T47D (cell line): ENCODE results near the gene FAM216B.
"Not testable (repeated sequence)": the region's sequence is repeated elsewhere in the genome, so short reads cannot be mapped to it uniquely, and the experiment has no call there.

Experiments
- DNase-seq, 2 experiments: peaks; one replicate each; pipeline versions ENCODE4 v3.0.0 to v3.0.0-alpha.2; 2011 to 2012; ENCODE audit warnings: low read depth in 1 of 2, low spot score in 1 of 2
- JUND ChIP-seq: IDR thresholded peaks from 2 replicates; pipeline ENCODE4 v1.6.1; 2012; ENCODE audit warnings: low read depth
- in situ Hi-C: cut with HindIII; loops from 2 replicates; pipeline ENCODE4 v1.10.0; 2016; ENCODE audit warnings: low sequenced_read_pairs, low pct_unique_long_range_greater_than_20kb

FAM216B gene

GRCh38 chr13:42795666-42796065, 14.3 kb downstream of the FAM216B start:
- in situ Hi-C loops: no loop called here
- no peak for TF ChIP-seq JUND
- no peak for DNase-seq

GRCh38 chr13:42796747-42797356, 15.5 kb downstream of the FAM216B start:
- TF ChIP-seq JUND: no peak
- in situ Hi-C loops: no loop called here
- no peak for DNase-seq

GRCh38 chr13:42798118-42798517, 16.7 kb downstream of the FAM216B start:
- in situ Hi-C loops: no loop called here
- no peak for TF ChIP-seq JUND
- no peak for DNase-seq

- TF ChIP-seq JUND: no peak
- in situ Hi-C loops: no loop called here
Observed at GRCh38 chr13:42800109-42800643, 18.8 kb downstream of the FAM216B start.

GRCh38 chr13:42803563-42804204, 22.3 kb downstream of the FAM216B start:
- in situ Hi-C loops: no loop called here
- no peak for TF ChIP-seq JUND
- no peak for DNase-seq

More at GRCh38 chr13:42800109-42800643, 18.8 kb downstream of the FAM216B start:
- no peak for DNase-seq

GRCh38 chr13:42804244-42804874, 23.0 kb downstream of the FAM216B start:
- in situ Hi-C loops: no loop called here
- no peak for DNase-seq
- TF ChIP-seq JUND: no peak

- no peak for TF ChIP-seq JUND
- in situ Hi-C loops: no loop called here
- DNase-seq: no peak
Observed at GRCh38 chr13:42807241-42807640, 25.9 kb downstream of the FAM216B start.

- in situ Hi-C loops: no loop called here
- TF ChIP-seq JUND: no peak
- DNase-seq: no peak
Observed at GRCh38 chr13:42807866-42808265, 26.5 kb downstream of the FAM216B start.

- no peak for DNase-seq
- in situ Hi-C loops: no loop called here
- no peak for TF ChIP-seq JUND
Observed at GRCh38 chr13:42808341-42808940, 27.1 kb downstream of the FAM216B start.

- peak in 1 of 2 experiments; percentile 45 for DNase-seq
- no peak for TF ChIP-seq JUND
- in situ Hi-C loops: no loop called here
Observed at GRCh38 chr13:42812316-42812715, 30.9 kb downstream of the FAM216B start.

GRCh38 chr13:42814868-42815267, 33.5 kb downstream of the FAM216B start:
- in situ Hi-C loops: no loop called here
- no peak for TF ChIP-seq JUND
- no peak for DNase-seq

GRCh38 chr13:42815681-42816080, 34.3 kb downstream of the FAM216B start:
- in situ Hi-C loops: no loop called here
- TF ChIP-seq JUND: no peak
- no peak for DNase-seq

- TF ChIP-seq JUND: no peak
- in situ Hi-C loops: no loop called here
- DNase-seq: no peak
Observed at GRCh38 chr13:42816538-42816937, 35.2 kb downstream of the FAM216B start.

GRCh38 chr13:42819687-42820086, 38.3 kb downstream of the FAM216B start:
- in situ Hi-C loops, DNase-seq: not testable (repeated sequence)
